IgD-negative memory B cell (primary cell): Measurements from ENCODE around the gene BSPRY. TPM values are rescaled to one million over a fixed set of nuclear protein-coding genes. Genes with fewer than 3 reads are reported as not detected.

Experiments used
- H3K27ac Mint-ChIP-seq, 3 donors: one replicate each; pipeline ENCODE4 v1.8.0; 2020 to 2022; ENCODE audit warnings: mild to moderate bottlenecking in 3 of 3, mixed read lengths in 3 of 3, moderate library complexity in 1 of 3
- H3K27me3 Mint-ChIP-seq: one replicate; pipeline ENCODE4 v1.8.0; 2021; ENCODE audit warnings: mixed read lengths
- H3K36me3 Mint-ChIP-seq: one replicate; pipeline ENCODE4 v1.8.0; 2020; ENCODE audit warnings: mild to moderate bottlenecking, mixed read lengths
- H3K4me1 Mint-ChIP-seq, 3 donors: one replicate each; pipeline ENCODE4 v1.8.0; 2020 to 2022; ENCODE audit warnings: mixed read lengths in 3 of 3, mild to moderate bottlenecking in 1 of 3
- H3K4me3 Mint-ChIP-seq, 4 donors: one replicate each; pipeline ENCODE4 v1.8.0; 2020 to 2022; ENCODE audit warnings: mild to moderate bottlenecking in 4 of 4, mixed read lengths in 4 of 4, moderate library complexity in 3 of 4
- H3K9me3 Mint-ChIP-seq, 3 donors: one replicate each; pipeline ENCODE4 v1.8.0; 2020 to 2021; ENCODE audit warnings: mixed read lengths in 3 of 3, mild to moderate bottlenecking in 1 of 3
- polyA plus RNA-seq: library from polyadenylated mRNA; unstranded; fragments of 300-500 nt; fragmentation: Illumina TruSeq; gene quantifications from one replicate; pipeline ENCODE4 v1.2.3, GENCODE V29; 2021

Gene BSPRY
- 1.3 TPM for polyA plus RNA-seq

- Mint-ChIP-seq H3K9me3 (no peaks in the 10 kb centered on the region), H3K4me3 (peak within 1 kb of the TSS; percentile 81 to 92 (median 86)), H3K4me1 (peaks cover 11 to 17% (median 12%) of the 10 kb centered on the region in 3 donors), H3K27me3 (peaks cover 20% of the 10 kb centered on the region), H3K27ac (peak within 1 kb of the TSS in 1 of 3 donors; percentile 67), H3K36me3 (no peaks in the 10 kb centered on the region)
These were observed at the start of gene BSPRY for GRCh38 chr9:113349445-113350094. Gene BSPRY (plus strand): TSS chr9:113349541. CDS start chr9:113349580, 39 bp downstream.

GRCh38 chr9:113299800-113300292 lies 49.5 kb upstream of the BSPRY start:
- H3K27ac Mint-ChIP-seq = peak overlapping the region in 1 of 3 donors; percentile 58
- no peaks in the 10 kb centered on the region for H3K36me3 Mint-ChIP-seq
- H3K4me1 Mint-ChIP-seq = peaks cover 0 to 3% (median 1%) of the 10 kb centered on the region in 3 donors
- no peak overlapping the region for H3K4me3 Mint-ChIP-seq
- no peaks in the 10 kb centered on the region for H3K9me3 Mint-ChIP-seq
- peaks cover 8% of the 10 kb centered on the region for H3K27me3 Mint-ChIP-seq

GRCh38 chr9:113301548-113301947 lies 47.8 kb upstream of the BSPRY start:
- Mint-ChIP-seq H3K27me3 (peaks cover 15% of the 10 kb centered on the region), H3K9me3 (no peaks in the 10 kb centered on the region), H3K36me3 (no peaks in the 10 kb centered on the region), H3K4me1 (peaks cover 0 to 3% (median 0%) of the 10 kb centered on the region in 3 donors), H3K27ac (no peak overlapping the region), H3K4me3 (no peak overlapping the region)

- no peak within 1 kb of the TSS for H3K4me3 Mint-ChIP-seq
- peaks cover 0 to 3% (median 0%) of the 10 kb centered on the region in 3 donors for H3K4me1 Mint-ChIP-seq
- peaks cover 15% of the 10 kb centered on the region for H3K27me3 Mint-ChIP-seq
- H3K27ac Mint-ChIP-seq = no peak within 1 kb of the TSS
- no peaks in the 10 kb centered on the region for H3K36me3 Mint-ChIP-seq
- H3K9me3 Mint-ChIP-seq = no peaks in the 10 kb centered on the region
These were observed 46.4 kb upstream of the BSPRY start, which contains the start of gene RNF183 for GRCh38 chr9:113302792-113303418. Gene RNF183 (minus strand): TSS chr9:113303376. CDS start chr9:113298184, 5,192 bp downstream.

DNA sequence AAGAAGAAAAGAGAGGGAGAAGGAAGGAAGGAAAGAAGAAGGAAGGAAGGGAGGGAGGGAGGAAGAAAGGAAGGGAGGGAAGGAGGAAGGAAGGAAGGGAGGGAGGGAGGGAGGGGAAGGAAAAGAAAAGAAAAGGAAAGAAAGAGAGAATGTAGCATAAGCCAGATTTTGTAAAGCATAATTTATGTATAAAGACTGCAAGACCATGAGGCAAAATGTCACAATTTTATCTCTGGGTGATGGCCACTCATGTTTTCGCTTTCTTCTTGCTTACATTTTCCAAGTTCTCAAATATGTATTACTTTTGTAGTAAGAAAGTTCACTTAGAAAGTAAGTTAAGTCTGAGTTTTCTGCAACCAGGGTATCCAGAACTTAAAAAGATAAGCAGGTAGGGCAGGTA lies 42.8 kb upstream of the BSPRY start:
- Mint-ChIP-seq H3K9me3 (no peaks in the 10 kb centered on the region), H3K27ac (no peak overlapping the region), H3K36me3 (no peaks in the 10 kb centered on the region), H3K4me3 (no peak overlapping the region), H3K27me3 (peaks cover 13% of the 10 kb centered on the region), H3K4me1 (peaks cover 0 to 3% (median 0%) of the 10 kb centered on the region in 3 donors)

DNA sequence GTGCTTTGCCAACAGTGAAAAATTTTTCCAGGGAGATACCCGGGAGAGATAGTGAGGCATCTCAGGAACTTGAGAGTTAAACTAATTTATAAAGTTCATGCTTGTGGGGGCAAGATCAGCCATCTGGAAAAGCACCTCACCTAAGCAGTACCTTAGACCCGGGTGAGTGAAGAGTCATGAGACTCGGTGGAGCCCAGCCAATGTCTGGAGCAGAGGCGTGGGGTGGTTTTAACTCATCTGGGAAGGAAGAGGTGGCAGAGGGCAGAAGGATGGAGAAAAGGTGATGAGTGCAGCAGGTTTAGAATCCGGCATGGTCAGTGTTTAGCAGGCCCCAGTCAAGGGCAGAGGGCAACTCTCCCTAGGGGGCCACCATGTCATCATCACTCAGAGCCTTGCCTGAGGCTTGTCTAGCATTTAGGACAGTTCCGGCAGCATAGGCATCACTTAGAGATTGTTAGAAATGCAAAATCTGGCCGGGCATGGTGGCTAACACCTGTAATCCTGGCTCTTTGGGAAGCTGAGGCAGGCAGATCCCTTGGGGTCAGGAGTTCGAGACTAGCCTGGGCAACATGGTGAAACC lies 41.9 kb upstream of the BSPRY start:
- Mint-ChIP-seq H3K9me3 (no peaks in the 10 kb centered on the region), H3K27ac (no peak overlapping the region), H3K36me3 (no peaks in the 10 kb centered on the region), H3K27me3 (peaks cover 13% of the 10 kb centered on the region), H3K4me3 (no peak overlapping the region), H3K4me1 (peaks cover 0 to 3% (median 0%) of the 10 kb centered on the region in 3 donors)

DNA sequence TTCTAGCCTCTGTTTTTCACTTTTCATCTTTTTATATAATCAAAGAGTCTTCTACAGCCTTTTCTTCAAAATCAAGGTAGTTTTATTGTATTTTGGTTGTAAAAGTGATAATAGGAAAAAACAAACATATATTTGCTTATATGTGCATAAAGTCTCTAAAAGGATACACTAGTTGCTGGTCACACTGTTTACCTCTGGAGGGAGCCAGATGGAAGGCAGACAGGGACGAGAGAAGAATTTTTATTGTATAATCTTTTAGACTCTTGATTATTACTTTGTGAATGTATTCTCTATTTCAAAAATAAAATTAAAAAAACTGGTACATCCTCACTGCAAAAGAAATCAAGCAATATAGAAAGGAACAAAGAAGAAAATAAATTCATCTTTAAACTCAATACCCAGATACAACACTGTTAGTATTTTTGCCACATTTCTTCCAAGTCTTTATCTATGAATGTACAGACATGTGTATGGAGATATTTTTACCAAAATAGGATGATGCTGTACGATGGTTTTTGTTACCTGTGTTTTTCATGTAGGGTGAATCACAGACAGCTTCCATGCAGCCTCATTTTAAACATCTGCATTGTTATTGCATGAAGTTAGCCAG lies 40.0 kb upstream of the BSPRY start:
- Mint-ChIP-seq H3K4me3 (no peak overlapping the region), H3K27me3 (peaks cover 10% of the 10 kb centered on the region), H3K4me1 (no peaks in the 10 kb centered on the region), H3K36me3 (no peaks in the 10 kb centered on the region), H3K9me3 (no peaks in the 10 kb centered on the region), H3K27ac (no peak overlapping the region)

GRCh38 chr9:113310538-113310937 lies 38.8 kb upstream of the BSPRY start:
- no peak overlapping the region for H3K4me3 Mint-ChIP-seq
- no peaks in the 10 kb centered on the region for H3K9me3 Mint-ChIP-seq
- H3K27me3 Mint-ChIP-seq = peaks cover 7% of the 10 kb centered on the region
- no peaks in the 10 kb centered on the region for H3K36me3 Mint-ChIP-seq
- no peaks in the 10 kb centered on the region for H3K4me1 Mint-ChIP-seq
- H3K27ac Mint-ChIP-seq = no peak overlapping the region

DNA sequence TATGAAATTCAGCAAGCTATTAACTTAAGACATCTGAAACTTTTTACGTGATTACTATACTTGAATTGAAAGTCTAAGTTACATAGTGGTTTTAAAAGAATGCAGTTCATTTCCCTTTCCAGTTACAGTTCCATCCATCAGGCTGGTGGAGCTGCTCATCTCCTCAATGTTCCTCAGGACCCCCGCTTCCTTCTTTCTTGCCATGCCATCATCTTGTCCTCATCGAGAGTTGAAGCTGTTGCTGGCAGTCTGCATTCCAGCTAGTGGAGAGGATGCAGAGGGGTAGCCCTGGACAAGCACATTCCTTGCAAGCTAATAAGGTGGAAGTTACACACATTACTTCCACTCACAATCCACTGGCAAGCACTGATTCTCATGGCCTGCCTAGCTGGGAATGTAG lies 37.4 kb upstream of the BSPRY start:
- no peaks in the 10 kb centered on the region for H3K4me1 Mint-ChIP-seq
- H3K27me3 Mint-ChIP-seq = peaks cover 2% of the 10 kb centered on the region
- no peaks in the 10 kb centered on the region for H3K9me3 Mint-ChIP-seq
- H3K4me3 Mint-ChIP-seq = no peak overlapping the region
- H3K36me3 Mint-ChIP-seq = peaks cover 1% of the 10 kb centered on the region
- H3K27ac Mint-ChIP-seq = no peak overlapping the region

DNA sequence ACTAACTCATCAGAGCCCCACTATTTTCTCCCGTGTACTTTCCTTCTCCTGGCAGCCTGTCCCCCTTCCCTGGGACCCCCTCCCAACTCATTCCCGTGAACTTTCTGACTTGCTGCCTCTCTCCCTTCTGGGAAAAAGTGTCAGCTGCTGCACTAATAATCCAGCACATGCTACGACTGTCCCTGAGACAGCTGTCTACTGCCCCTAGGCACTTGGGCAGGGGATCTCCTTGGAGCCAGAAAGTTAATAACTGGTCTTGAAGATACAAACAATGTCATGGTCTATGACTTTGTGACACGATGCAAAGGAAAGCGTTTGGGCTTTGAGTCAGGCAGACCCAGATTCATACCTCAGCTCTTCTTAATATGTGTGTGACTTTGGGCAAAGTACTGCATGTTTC lies 36.1 kb upstream of the BSPRY start:
- Mint-ChIP-seq H3K9me3 (no peaks in the 10 kb centered on the region), H3K4me1 (peaks cover 0 to 1% (median 0%) of the 10 kb centered on the region in 3 donors), H3K36me3 (peaks cover 3% of the 10 kb centered on the region), H3K27me3 (peaks cover 2% of the 10 kb centered on the region), H3K27ac (no peak overlapping the region), H3K4me3 (no peak overlapping the region)

- H3K27ac Mint-ChIP-seq = no peak overlapping the region
- H3K4me3 Mint-ChIP-seq = no peak overlapping the region
- H3K27me3 Mint-ChIP-seq = no peaks in the 10 kb centered on the region
- H3K4me1 Mint-ChIP-seq = peaks cover 0 to 1% (median 0%) of the 10 kb centered on the region in 3 donors
- no peaks in the 10 kb centered on the region for H3K9me3 Mint-ChIP-seq
- peaks cover 3% of the 10 kb centered on the region for H3K36me3 Mint-ChIP-seq
These were observed 34.1 kb upstream of the BSPRY start for GRCh38 chr9:113315231-113315630.

- Mint-ChIP-seq H3K27ac (no peak overlapping the region), H3K4me1 (peaks cover 0 to 1% (median 0%) of the 10 kb centered on the region in 3 donors), H3K36me3 (peaks cover 3% of the 10 kb centered on the region), H3K9me3 (no peaks in the 10 kb centered on the region), H3K27me3 (no peaks in the 10 kb centered on the region), H3K4me3 (no peak overlapping the region)
These were observed 33.3 kb upstream of the BSPRY start for GRCh38 chr9:113316030-113316429.

DNA sequence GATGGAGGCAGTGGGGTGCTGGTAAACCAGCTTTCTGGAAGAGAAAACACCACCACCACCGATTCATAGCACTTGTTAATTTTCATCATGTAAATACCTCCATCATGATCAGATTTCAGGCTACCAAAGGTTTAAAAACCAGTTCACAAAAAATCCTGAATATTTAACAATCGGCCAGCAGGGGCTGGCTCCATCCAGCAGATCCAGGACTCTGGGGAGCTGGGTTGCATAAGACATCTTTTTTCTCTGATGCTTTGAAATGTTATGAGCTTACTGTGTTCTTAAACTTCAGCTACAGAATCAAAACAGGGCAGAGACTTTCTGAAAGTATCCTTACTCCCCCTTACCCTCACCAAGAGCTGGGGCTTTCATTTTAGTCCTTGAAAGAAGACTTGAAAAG lies 31.6 kb upstream of the BSPRY start:
- Mint-ChIP-seq H3K27me3 (no peaks in the 10 kb centered on the region), H3K27ac (peak overlapping the region in 1 of 3 donors; percentile 56), H3K4me1 (peaks cover 0 to 1% (median 0%) of the 10 kb centered on the region in 3 donors), H3K36me3 (peaks cover 3% of the 10 kb centered on the region), H3K4me3 (no peak overlapping the region), H3K9me3 (no peaks in the 10 kb centered on the region)

GRCh38 chr9:113319054-113319453 lies 30.3 kb upstream of the BSPRY start:
- H3K4me3 Mint-ChIP-seq = no peak overlapping the region

DNA sequence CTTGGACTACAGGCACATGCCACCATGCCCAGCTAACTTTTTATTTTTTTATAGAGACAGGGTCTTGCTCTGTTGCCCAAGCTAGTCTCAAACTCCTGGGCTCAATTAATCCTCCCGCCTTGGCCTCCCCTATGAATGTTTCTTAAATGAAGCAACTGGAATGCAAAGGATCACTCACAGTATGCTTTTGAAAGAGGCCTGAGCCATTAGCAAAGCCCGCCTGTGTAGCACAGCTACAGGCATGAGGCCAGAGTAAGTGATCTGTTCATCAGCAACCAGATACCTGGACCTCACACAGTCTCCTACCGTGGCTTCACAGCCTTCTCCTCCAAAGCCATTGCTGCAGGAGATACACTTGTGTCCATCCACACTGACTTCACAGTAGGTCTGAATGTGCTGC lies 29.3 kb upstream of the BSPRY start:
- H3K27me3 Mint-ChIP-seq = no peaks in the 10 kb centered on the region
- no peak overlapping the region for H3K4me3 Mint-ChIP-seq
- no peaks in the 10 kb centered on the region for H3K9me3 Mint-ChIP-seq
- H3K27ac Mint-ChIP-seq = no peak overlapping the region
- peaks cover 0 to 1% (median 0%) of the 10 kb centered on the region in 3 donors for H3K4me1 Mint-ChIP-seq
- H3K36me3 Mint-ChIP-seq = peaks cover 3% of the 10 kb centered on the region

More at GRCh38 chr9:113319054-113319453, 30.3 kb upstream of the BSPRY start:
- H3K36me3 Mint-ChIP-seq = peaks cover 3% of the 10 kb centered on the region
- H3K27me3 Mint-ChIP-seq = no peaks in the 10 kb centered on the region
- no peak overlapping the region for H3K27ac Mint-ChIP-seq
- H3K4me1 Mint-ChIP-seq = peaks cover 0 to 1% (median 0%) of the 10 kb centered on the region in 3 donors
- no peaks in the 10 kb centered on the region for H3K9me3 Mint-ChIP-seq
